HepG2 (cell line): Measurements from ENCODE around the gene NCOA4. TPM values are rescaled to one million over a fixed set of nuclear protein-coding genes. Genes with fewer than 3 reads are reported as not detected.

ENCODE experiments used
- ELF3 ChIP-seq: IDR thresholded peaks from 2 replicates; pipeline ENCODE4 v1.6.1; 2016; ENCODE audit warnings: missing genetic modification reagents, missing compliant biosample characterization
- ELK4 ChIP-seq: sonication (generic); formaldehyde crosslinking; IDR thresholded peaks from 2 replicates; pipeline ENCODE4 v1.9.0; 2021; ENCODE audit warnings: missing genetic modification reagents, borderline replicate concordance
- HIC2 ChIP-seq: sonication (generic); formaldehyde crosslinking; IDR thresholded peaks from 2 replicates; pipeline ENCODE4 v1.9.0; 2022; ENCODE audit warnings: low read depth, missing genetic modification reagents
- HMGXB4 ChIP-seq, 2 experiments: sonication (generic) in 1 of 2; formaldehyde crosslinking in 1 of 2; IDR thresholded peaks; 2 replicates each; pipeline versions ENCODE4 v1.4.0 to v1.6.1; 2018 to 2020; ENCODE audit warnings: missing genetic modification reagents in 2 of 2, borderline replicate concordance in 1 of 2, low read depth in 1 of 2, mild to moderate bottlenecking in 1 of 2, missing biosample characterization in 1 of 2
- JARID2 ChIP-seq: sonication (generic); formaldehyde crosslinking; IDR thresholded peaks from 2 replicates; pipeline ENCODE4 v1.8.1; 2023; ENCODE audit warnings: missing genetic modification reagents, inconsistent platforms; ENCODE audit not compliant: insufficient replicate concordance
- KAT8 ChIP-seq: IDR thresholded peaks from 2 replicates; pipeline ENCODE4 v1.6.1; 2016; ENCODE audit warnings: missing genetic modification reagents, missing compliant biosample characterization
- KDM5B ChIP-seq: sonication (generic); formaldehyde crosslinking; IDR thresholded peaks from 2 replicates; pipeline ENCODE4 v1.4.0; 2020; ENCODE audit warnings: missing genetic modification reagents, mild to moderate bottlenecking, borderline replicate concordance
- NCOA2 ChIP-seq: sonication (generic); formaldehyde crosslinking; IDR thresholded peaks from 2 replicates; pipeline ENCODE4 v1.8.0; 2022; ENCODE audit warnings: inconsistent platforms
- NFIC ChIP-seq: IDR thresholded peaks from 2 replicates; pipeline ENCODE4 v1.6.1; 2012; ENCODE audit warnings: mild to moderate bottlenecking, low read length, inconsistent platforms
- SSRP1 ChIP-seq: IDR thresholded peaks from 2 replicates; pipeline ENCODE4 v1.6.1; 2016; ENCODE audit warnings: control low read depth
- TIGD3 ChIP-seq: sonication (generic); formaldehyde crosslinking; IDR thresholded peaks from 2 replicates; pipeline ENCODE4 v1.5.1; 2020; ENCODE audit warnings: mild to moderate bottlenecking, missing genetic modification reagents, borderline replicate concordance
- ZEB1 ChIP-seq: IDR thresholded peaks from 2 replicates; pipeline ENCODE4 v1.6.1; 2012; ENCODE audit warnings: mild to moderate bottlenecking, low read depth, inconsistent platforms; ENCODE audit not compliant: insufficient replicate concordance
- ZXDC ChIP-seq: sonication (generic); formaldehyde crosslinking; IDR thresholded peaks from 2 replicates; pipeline ENCODE4 v1.5.0; 2020; ENCODE audit warnings: mild to moderate bottlenecking, missing genetic modification reagents
- polyA plus RNA-seq, 8 experiments: library from polyadenylated mRNA; depleted of rRNA in 3 of 8; stranded (reverse) in 7 of 8; unstranded in 1 of 8; fragments of >200 nt; fragmentation: Illumina TruSeq in 4 of 8; extraction: Trizol in 4 of 8; gene quantifications; 2 replicates each; pipeline versions ENCODE4 v1.2.1 to v1.2.3, GENCODE V29; 2011 to 2016; ENCODE audit warnings: low read depth in 4 of 8, missing spikeins in 1 of 8, mixed read lengths in 1 of 8; ENCODE audit not compliant: insufficient read depth in 1 of 8
- total RNA-seq, 5 experiments: library from RNA; depleted of rRNA; stranded (reverse); fragments of >200 nt; fragmentation: Illumina TruSeq; extraction: Trizol; gene quantifications; 2 replicates each; pipeline ENCODE4 v1.2.3, GENCODE V29; 2016; ENCODE audit warnings: low read depth in 1 of 5

NCOA4 gene
- total and polyA plus RNA-seq, 2 of the 13 experiments (the other 11 are each of a cell fraction or from before 2014, with no cell fraction given): 306 to 400 TPM

- TF ChIP-seq ZXDC (CRISPR knock-in tag): no peak
- TF ChIP-seq ZEB1: no peak
- peak; percentile 99 for TF ChIP-seq NCOA2 (CRISPR knock-in tag)
- no peak for TF ChIP-seq TIGD3 (CRISPR knock-in tag)
- TF ChIP-seq SSRP1 (CRISPR knock-in tag): no peak
- no peak for TF ChIP-seq ELK4 (CRISPR knock-in tag)
- peak; percentile 59; the same call in 1 of the 2 replicates for TF ChIP-seq KAT8 (CRISPR knock-in tag)
- TF ChIP-seq KDM5B (CRISPR knock-in tag): no peak
- peak; percentile 90; the same call in 1 of the 2 replicates for TF ChIP-seq NFIC
- TF ChIP-seq ELF3: peak; percentile 93
- 0 out of 2 replicates have a peak, but pooled peaks have one; percentile 19 for TF ChIP-seq HIC2 (CRISPR knock-in tag)
- no peak for TF ChIP-seq JARID2 (CRISPR knock-in tag)
- peak in 1 of 2 experiments; percentile 51; a peak in 1 of 4 replicates for TF ChIP-seq HMGXB4 (CRISPR knock-in tag; IDR thresholded peaks at IDR 0.05; ENCODE audit: borderline replicate concordance in 1 of 2, low read depth in 1 of 2)
Measured at GRCh38 chr10:46052057-46052790, 21.8 kb upstream of the NCOA4 start (continued).
